GM12891 (cell line): ENCODE results near the gene TRAPPC12.
"Not testable (repeated sequence)": the region's sequence is repeated elsewhere in the genome, so short reads cannot be mapped to it uniquely, and the experiment has no call there.

ENCODE experiments used
- DNase-seq: peaks from one replicate; pipeline ENCODE4 v3.0.0; 2011; ENCODE audit warnings: low spot score; ENCODE audit not compliant: insufficient read length
- FAIRE-seq: peaks from 2 replicates; lab custom pipeline; 2011; peaks lifted over from hg19 to GRCh38; lab: Jason Lieb, UNC
- PAX5 ChIP-seq: IDR thresholded peaks from 2 replicates; pipeline ENCODE4 v1.6.1; 2011; ENCODE audit warnings: low read length, moderate library complexity, mild to moderate bottlenecking; ENCODE audit not compliant: insufficient read depth, severe bottlenecking
- POLR2A ChIP-seq: IDR thresholded peaks from 2 replicates; pipeline ENCODE4 v1.6.1; 2011; ENCODE audit warnings: low read depth, low read length, control low read depth
- POLR2AphosphoS5 ChIP-seq: IDR thresholded peaks from 2 replicates; pipeline ENCODE4 v1.6.1; 2011; ENCODE audit warnings: low read depth, low read length, control low read depth
- POU2F2 ChIP-seq: IDR thresholded peaks from 2 replicates; pipeline ENCODE4 v1.6.1; 2011; ENCODE audit warnings: low read depth, mild to moderate bottlenecking, control low read depth, low read length, moderate library complexity
- SPI1 ChIP-seq: IDR thresholded peaks from 2 replicates; pipeline ENCODE4 v1.6.1; 2011; ENCODE audit warnings: low read depth, low read length, control low read depth
- TAF1 ChIP-seq: IDR thresholded peaks from 2 replicates; pipeline ENCODE4 v1.6.1; 2011; ENCODE audit warnings: low read depth, low read length, control low read depth

TRAPPC12 gene

GRCh38 chr2:3488855-3489763 is 109.6 kb downstream of the TRAPPC12 start:
- no peak for FAIRE-seq
- TF ChIP-seq PAX5: no peak
- TF ChIP-seq POU2F2: no peak
- TF ChIP-seq TAF1: no peak
- TF ChIP-seq SPI1: no peak
- TF ChIP-seq POLR2A: no peak
- TF ChIP-seq POLR2AphosphoS5: no peak
- no peak for DNase-seq

GRCh38 chr2:3489764-3490115 is 110.2 kb downstream of the TRAPPC12 start:
- no peak for FAIRE-seq
- DNase-seq: no peak
- no peak for TF ChIP-seq POU2F2
- TF ChIP-seq POLR2AphosphoS5: no peak
- TF ChIP-seq TAF1: no peak
- no peak for TF ChIP-seq PAX5
- no peak for TF ChIP-seq SPI1
- TF ChIP-seq POLR2A: no peak

- DNase-seq: no peak
- TF ChIP-seq SPI1: no peak
- no peak for TF ChIP-seq TAF1
- TF ChIP-seq POLR2A: no peak
- TF ChIP-seq PAX5: no peak
- no peak for TF ChIP-seq POLR2AphosphoS5
- no peak for TF ChIP-seq POU2F2
- peak; percentile 40 for FAIRE-seq
Observed at GRCh38 chr2:3490191-3491170, 111.0 kb downstream of the TRAPPC12 start.

- DNase-seq (no peak), FAIRE-seq (no peak)
Observed at GRCh38 chr2:3491306-3491705, 111.8 kb downstream of the TRAPPC12 start.

GRCh38 chr2:3491716-3492474 is 112.4 kb downstream of the TRAPPC12 start:
- DNase-seq (no peak), FAIRE-seq (no peak)
- TF ChIP-seq POLR2AphosphoS5: no peak
- TF ChIP-seq POU2F2: no peak
- no peak for TF ChIP-seq POLR2A
- TF ChIP-seq TAF1: no peak
- TF ChIP-seq PAX5: no peak
- no peak for TF ChIP-seq SPI1

More at GRCh38 chr2:3491306-3491705, 111.8 kb downstream of the TRAPPC12 start:
- no peak for TF ChIP-seq POU2F2
- no peak for TF ChIP-seq POLR2AphosphoS5
- no peak for TF ChIP-seq SPI1
- no peak for TF ChIP-seq PAX5
- TF ChIP-seq POLR2A: no peak
- TF ChIP-seq TAF1: no peak

- DNase-seq, FAIRE-seq: not testable (repeated sequence)
Observed at GRCh38 chr2:3492475-3492787, 112.9 kb downstream of the TRAPPC12 start.

GRCh38 chr2:3492951-3493614 is 113.6 kb downstream of the TRAPPC12 start:
- FAIRE-seq (no peak), DNase-seq (no peak)
- TF ChIP-seq SPI1 (no peak), POLR2A (no peak), TAF1 (no peak), POLR2AphosphoS5 (no peak), PAX5 (no peak), POU2F2 (no peak)

- no peak for DNase-seq
- no peak for TF ChIP-seq PAX5
- TF ChIP-seq SPI1: no peak
- no peak for TF ChIP-seq POU2F2
- TF ChIP-seq POLR2A: no peak
- TF ChIP-seq POLR2AphosphoS5: no peak
- no peak for TF ChIP-seq TAF1
- FAIRE-seq: no peak
Observed at GRCh38 chr2:3493615-3494007, 114.1 kb downstream of the TRAPPC12 start.
